GM12864 (cell line): Measurements from ENCODE around the gene ODC1.

ENCODE experiments used
- DNase-seq: peaks from one replicate; pipeline ENCODE4 v3.0.0-alpha.2; 2011; ENCODE audit warnings: low read depth
- H3K4me3 ChIP-seq: 2 replicates; pipeline ENCODE4 v1.5.1; 2011; ENCODE audit warnings: mild to moderate bottlenecking, low read depth, low read length, control low read depth
- CTCF ChIP-seq: IDR thresholded peaks from 2 replicates; pipeline ENCODE4 v1.5.1; 2011; ENCODE audit warnings: low read depth, mild to moderate bottlenecking, moderate library complexity, low read length, control low read depth, inconsistent platforms; ENCODE audit errors: missing control alignments

The ODC1 gene

GRCh38 chr2:10402653-10403215 is 45.4 kb downstream of the ODC1 start:
- no peak for TF ChIP-seq CTCF
- DNase-seq = no peak
- H3K4me3 ChIP-seq = no peak overlapping the region

- no peak for DNase-seq
- no peak for TF ChIP-seq CTCF
- H3K4me3 ChIP-seq = no peak overlapping the region
Observed at GRCh38 chr2:10402062-10402585, 46.0 kb downstream of the ODC1 start.

GRCh38 chr2:10400978-10401951 is 46.9 kb downstream of the ODC1 start:
- DNase-seq = no peak
- TF ChIP-seq CTCF = no peak
- H3K4me3 ChIP-seq = no peak overlapping the region

- no peak for TF ChIP-seq CTCF
- H3K4me3 ChIP-seq = no peak overlapping the region
- DNase-seq = no peak
Observed at GRCh38 chr2:10400568-10400977, 47.6 kb downstream of the ODC1 start.

GRCh38 chr2:10400002-10400401 is 48.1 kb downstream of the ODC1 start:
- no peak overlapping the region for H3K4me3 ChIP-seq
- TF ChIP-seq CTCF = no peak
- DNase-seq = no peak

GRCh38 chr2:10399358-10399757 is 48.8 kb downstream of the ODC1 start:
- H3K4me3 ChIP-seq = no peak overlapping the region
- DNase-seq = no peak
- TF ChIP-seq CTCF = no peak

GRCh38 chr2:10398496-10398895 is 49.6 kb downstream of the ODC1 start:
- H3K4me3 ChIP-seq = no peak overlapping the region
- no peak for TF ChIP-seq CTCF
- no peak for DNase-seq
